HG03025 (cell line): Measurements from ENCODE around the gene PXN.
A peak's percentile ranks its signal among the peaks of the same experiment; 100 is the strongest.
"Not testable (repeated sequence)": the region's sequence is repeated elsewhere in the genome, so short reads cannot be mapped to it uniquely, and the experiment has no call there.

ENCODE experiments used
- ATAC-seq: cut with Tn5 transposase; IDR thresholded peaks from one replicate; pipeline ENCODE4 v1.9.1; 2021; ENCODE audit warnings: mild to moderate bottlenecking, moderate library complexity; ENCODE audit not compliant: unreplicated experiment, low FRiP score

PXN gene

GRCh38 chr12:120212301-120212700 is 53.2 kb downstream of the PXN start:
- ATAC-seq, result no peak

GRCh38 chr12:120211904-120212283 is 53.6 kb downstream of the PXN start:
- ATAC-seq, result no peak

- ATAC-seq, result no peak
These were observed 54.2 kb downstream of the PXN start for GRCh38 chr12:120211243-120211903.

GRCh38 chr12:120209851-120210250 is 55.7 kb downstream of the PXN start:
- no peak for ATAC-seq

GRCh38 chr12:120207227-120207626 is 58.3 kb downstream of the PXN start:
- no peak for ATAC-seq

GRCh38 chr12:120206781-120207180 is 58.7 kb downstream of the PXN start:
- not testable (repeated sequence) for ATAC-seq

GRCh38 chr12:120206228-120206627 is 59.3 kb downstream of the PXN start:
- ATAC-seq, result no peak

- no peak for ATAC-seq
These were observed 61.4 kb downstream of the PXN start for GRCh38 chr12:120204171-120204570.

GRCh38 chr12:120200364-120200800 is 65.1 kb downstream of the PXN start:
- no peak for ATAC-seq

- no peak for ATAC-seq
These were observed 65.8 kb downstream of the PXN start for GRCh38 chr12:120199595-120200306.

- ATAC-seq, result no peak
These were observed 66.5 kb downstream of the PXN start for GRCh38 chr12:120199025-120199424.

- ATAC-seq, result no peak
These were observed 68.0 kb downstream of the PXN start for GRCh38 chr12:120197542-120197887.

GRCh38 chr12:120196817-120197541 is 68.6 kb downstream of the PXN start:
- not testable (repeated sequence) for ATAC-seq

GRCh38 chr12:120196363-120196762 is 69.2 kb downstream of the PXN start:
- no peak for ATAC-seq

GRCh38 chr12:120194534-120195395 is 70.8 kb downstream of the PXN start, which contains the start of gene GCN1:
Gene GCN1 (minus strand): TSS chr12:120194715. CDS start chr12:120194697, 18 bp downstream.
- peak; percentile 62 for ATAC-seq

GRCh38 chr12:120194226-120194533 is 71.3 kb downstream of the PXN start:
- ATAC-seq, result no peak

- not testable (repeated sequence) for ATAC-seq
These were observed 72.2 kb downstream of the PXN start for GRCh38 chr12:120193286-120193685.

- no peak for ATAC-seq
These were observed 74.5 kb downstream of the PXN start for GRCh38 chr12:120190985-120191480.

- no peak for ATAC-seq
These were observed 75.1 kb downstream of the PXN start for GRCh38 chr12:120190386-120190785.

- no peak for ATAC-seq
These were observed 78.9 kb downstream of the PXN start for GRCh38 chr12:120186654-120187053.
